Mucosa of descending colon (tissue), 3 donors: ENCODE data around the gene SPRED2. TPM values are rescaled to one million over a fixed set of nuclear protein-coding genes. Genes with fewer than 3 reads are reported as not detected.

Experiments used
- ATAC-seq: fragments of 200-7000 bp; cut with Tn5 transposase; one replicate; pipeline ENCODE4 v1.9.1; 2020; ENCODE audit warnings: mild to moderate bottlenecking, moderate library complexity
- DNase-seq, 3 donors: peaks; one replicate each; pipeline ENCODE4 v3.0.0-alpha.2; 2020
- H3K36me3 ChIP-seq: fragments of 200-600 bp; one replicate; pipeline ENCODE4 v1.8.0; 2021; ENCODE audit warnings: low read depth, mild to moderate bottlenecking
- H3K4me1 ChIP-seq: fragments of 200-600 bp; one replicate; pipeline ENCODE4 v1.8.0; 2021; ENCODE audit warnings: low read depth, mild to moderate bottlenecking
- H3K4me3 ChIP-seq: fragments of 200-600 bp; one replicate; pipeline ENCODE4 v1.8.0; 2021; ENCODE audit warnings: mild to moderate bottlenecking
- H3K9me3 ChIP-seq: fragments of 200-600 bp; one replicate; pipeline ENCODE4 v1.8.0; 2021; ENCODE audit warnings: mild to moderate bottlenecking
- CTCF ChIP-seq: fragments of 200-600 bp; IDR thresholded peaks from one replicate; pipeline ENCODE4 v1.8.0; 2022; ENCODE audit warnings: antibody characterized with exemption, mild to moderate bottlenecking
- intact Hi-C, 2 donors: fragments of 100-400 bp; cut with DNase I in 1 of 2; cut with micrococcal nuclease in 1 of 2; formaldehyde crosslinking; loops; one replicate each; pipeline versions ENCODE4 v1.11.0 to v1.11.1; 2022; cut with DNase I, micrococcal nuclease
- total RNA-seq, 3 donors: library from RNA; stranded (reverse); fragmentation: NEBNext Ultra II Directional in 2 of 3; extraction: Animal tissue kit (Norgen Biotek cat#: 25700) in 2 of 3; gene quantifications; one replicate each; pipeline versions ENCODE4 v1.2.1 to v1.2.4, GENCODE V29; 2021 to 2023
- donor health status: DM: no; HTN: no; CAD: no; lungs with moderate emphysema.
- donor health status: DM: no; HTN: no; CAD: no.
- donor health status: DM: no; HTN: yes; CAD: no.

The SPRED2 gene
- total RNA-seq, 3 donors from 2014 or later, result 38.1 to 65.0 (median 43.4) TPM

DNA sequence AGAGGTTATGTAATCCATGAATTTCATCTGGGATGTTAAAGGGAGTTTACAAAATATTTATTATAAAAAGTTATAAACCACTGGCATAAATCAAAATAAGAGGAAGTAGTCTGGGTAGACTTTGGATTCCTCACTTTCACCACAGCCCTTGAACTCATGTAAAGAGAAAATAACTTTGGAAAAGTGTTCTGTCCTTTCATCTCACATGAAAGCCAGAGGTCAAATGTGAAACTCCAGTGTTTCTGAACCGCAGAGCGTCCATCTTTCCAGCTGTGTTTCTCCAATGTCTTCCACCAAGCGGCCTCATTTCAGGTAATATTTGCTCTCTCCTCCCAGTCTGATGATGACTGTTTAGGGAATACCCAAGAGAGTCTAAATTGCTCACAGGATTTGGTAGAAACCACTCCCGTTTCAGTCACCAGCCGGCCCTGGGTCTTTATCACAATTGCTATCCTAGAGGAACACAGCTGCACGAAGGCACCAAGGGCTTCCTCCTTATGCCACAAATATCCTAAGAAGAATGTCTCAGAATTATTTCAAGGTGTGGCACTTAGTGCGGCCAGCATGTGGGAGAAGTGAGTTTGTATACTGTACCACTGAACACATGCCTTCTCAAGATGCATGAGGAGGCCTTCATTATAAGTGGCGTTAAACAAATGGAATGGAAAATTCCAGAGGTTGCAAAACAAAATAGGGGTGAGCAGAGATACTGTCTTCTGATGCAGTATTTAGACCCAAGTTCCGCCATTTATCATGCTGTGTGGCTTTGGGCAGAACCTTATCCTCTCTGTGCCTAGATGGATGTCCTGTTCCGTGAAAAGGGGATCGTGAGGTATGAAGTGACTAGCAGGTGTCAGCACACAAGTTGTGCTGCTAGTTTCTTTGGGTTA, 140.9 kb downstream of the SPRED2 start:
- DNase-seq (no peak), ATAC-seq (peak; percentile 32)
- no peaks in the 10 kb centered on the region for H3K9me3 ChIP-seq
- intact Hi-C loops, result no loop called here
- H3K4me1 ChIP-seq, result peaks cover 9% of the 10 kb centered on the region
- no peak overlapping the region for H3K4me3 ChIP-seq
- no peak for TF ChIP-seq CTCF
- no peaks in the 10 kb centered on the region for H3K36me3 ChIP-seq

GRCh38 chr2:65287364-65287763, 145.0 kb downstream of the SPRED2 start:
- no peak for TF ChIP-seq CTCF
- peaks cover 9% of the 10 kb centered on the region for H3K4me1 ChIP-seq
- intact Hi-C loops, result no loop called here
- ATAC-seq, result no peak
- H3K36me3 ChIP-seq, result no peaks in the 10 kb centered on the region
- H3K4me3 ChIP-seq, result no peak overlapping the region
- no peak for DNase-seq
- H3K9me3 ChIP-seq, result no peaks in the 10 kb centered on the region

DNA sequence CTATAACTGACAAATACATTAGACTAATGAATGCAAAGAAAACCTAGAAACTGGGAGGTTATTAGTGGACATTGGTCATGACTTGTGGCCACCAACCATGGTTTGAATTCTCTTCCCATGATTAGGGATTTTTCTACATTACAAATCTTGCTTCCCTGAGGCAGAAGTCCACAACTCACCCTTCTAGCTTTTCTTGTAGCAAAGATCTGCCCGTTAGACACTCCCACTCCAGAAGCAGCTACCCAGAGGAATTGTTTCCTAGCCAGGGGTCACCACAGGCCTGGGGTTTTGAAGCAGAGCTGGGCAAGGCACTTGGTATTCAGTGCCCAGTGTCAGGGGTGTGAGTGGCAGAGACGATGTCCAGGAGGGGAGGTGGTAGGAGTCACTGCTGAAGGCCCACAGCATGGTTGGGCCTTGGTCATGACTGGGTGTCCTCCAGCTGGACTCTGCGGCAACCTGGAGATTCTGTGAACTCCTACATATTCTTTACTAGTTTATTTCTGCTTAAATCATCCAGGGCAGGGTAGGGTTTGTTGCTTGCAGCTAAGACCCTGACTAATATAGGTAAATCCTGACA, 149.8 kb downstream of the SPRED2 start:
- no peak for ATAC-seq

DNA sequence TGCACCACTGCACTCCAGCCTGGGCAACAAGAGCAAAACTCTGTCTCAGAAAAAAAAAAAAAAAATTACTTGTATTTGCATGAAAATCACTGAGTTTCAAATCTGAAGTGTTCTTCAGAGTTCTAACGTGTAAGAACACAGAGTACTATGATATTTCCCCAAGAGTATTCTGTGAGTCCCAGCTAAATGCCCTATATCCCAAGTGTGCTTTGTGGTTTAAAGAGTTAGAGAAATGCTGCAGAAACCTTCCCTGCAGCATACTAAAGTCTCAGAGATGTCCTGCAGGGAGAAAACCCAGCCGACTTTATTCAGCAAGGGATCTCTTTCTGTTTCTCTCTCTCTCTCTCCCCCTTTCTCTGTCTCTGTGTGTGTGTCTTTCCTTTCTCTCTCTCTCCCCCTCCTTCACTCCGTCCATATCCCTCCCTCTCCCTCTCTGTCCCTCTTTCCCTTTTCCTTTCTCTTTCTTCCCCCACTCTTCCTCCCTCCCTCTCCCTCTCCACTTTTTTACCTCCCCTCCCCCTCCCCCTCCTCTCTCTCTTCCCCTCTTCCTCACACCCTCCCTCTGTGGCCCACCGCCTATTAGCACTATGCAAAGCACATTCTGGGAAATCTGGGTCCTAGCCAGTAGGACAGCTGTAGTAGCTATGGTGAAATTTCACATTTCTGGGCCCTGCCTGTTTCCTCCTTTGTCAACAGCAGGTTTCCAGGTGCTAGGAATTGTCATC, 150.6 kb downstream of the SPRED2 start:
- Histone ChIP-seq H3K9me3 (no peaks in the 10 kb centered on the region), H3K4me1 (no peaks in the 10 kb centered on the region), H3K4me3 (no peak overlapping the region), H3K36me3 (no peaks in the 10 kb centered on the region)
- no peak for DNase-seq
- intact Hi-C loops, result no loop called here
- ATAC-seq, result peak; percentile 30
- TF ChIP-seq CTCF, result no peak

More for the DNA sequence above, 149.8 kb downstream of the SPRED2 start:
- Histone ChIP-seq H3K36me3 (no peaks in the 10 kb centered on the region), H3K4me3 (no peak overlapping the region), H3K9me3 (no peaks in the 10 kb centered on the region), H3K4me1 (no peaks in the 10 kb centered on the region)
- TF ChIP-seq CTCF, result no peak
- intact Hi-C loops, result no loop called here
- DNase-seq, result no peak

DNA sequence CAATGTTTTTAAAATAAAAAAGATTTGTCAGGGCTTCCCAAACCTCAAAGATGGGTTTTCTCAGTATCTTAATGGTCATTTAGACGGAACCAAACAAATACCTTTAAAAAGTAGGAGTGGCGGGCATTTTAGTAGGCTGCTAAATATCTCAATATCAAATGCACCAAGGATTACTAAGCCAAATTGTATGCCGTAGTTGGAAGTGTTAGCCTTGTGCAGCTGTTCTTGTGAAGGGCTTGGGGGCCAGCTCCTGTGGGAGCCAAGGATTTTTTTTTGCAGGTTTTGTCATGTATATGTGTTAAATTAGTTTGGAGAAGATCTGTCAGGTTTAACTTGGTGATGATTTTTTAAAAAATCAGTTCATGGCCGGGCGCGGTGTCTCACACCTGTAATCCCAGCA, 152.6 kb downstream of the SPRED2 start:
- no peaks in the 10 kb centered on the region for H3K9me3 ChIP-seq
- ATAC-seq (no peak), DNase-seq (no peak)
- no peak for TF ChIP-seq CTCF
- H3K4me1 ChIP-seq, result no peaks in the 10 kb centered on the region
- no peaks in the 10 kb centered on the region for H3K36me3 ChIP-seq
- intact Hi-C loops, result no loop called here
- no peak overlapping the region for H3K4me3 ChIP-seq
